HEK293 (cell line): ENCODE results near the gene DVL3.

Experiments used
- CTCF ChIP-seq: fragments of 450-650 bp; formaldehyde crosslinking; IDR thresholded peaks from 2 replicates; pipeline ENCODE4 v1.5.1; 2016; ENCODE audit warnings: missing biosample characterization, missing genetic modification characterization
- EGR2 ChIP-seq: fragments of 450-650 bp; formaldehyde crosslinking; IDR thresholded peaks from 2 replicates; pipeline ENCODE4 v1.5.1; 2016; ENCODE audit warnings: low read depth, missing biosample characterization, missing genetic modification characterization
- PRDM4 ChIP-seq: fragments of 450-650 bp; formaldehyde crosslinking; IDR thresholded peaks from 2 replicates; pipeline ENCODE4 v1.5.1; 2017; ENCODE audit warnings: missing biosample characterization, missing genetic modification characterization
- ZBTB11 ChIP-seq: fragments of 450-650 bp; formaldehyde crosslinking; conservative IDR thresholded peaks from 2 replicates; pipeline ENCODE4 v1.5.1; 2016; ENCODE audit warnings: low read depth, missing biosample characterization, missing genetic modification characterization
- ZBTB17 ChIP-seq: fragments of 450-650 bp; formaldehyde crosslinking; IDR thresholded peaks from 2 replicates; pipeline ENCODE4 v1.5.1; 2016; ENCODE audit warnings: missing biosample characterization, missing genetic modification characterization
- ZNF169 ChIP-seq: fragments of 450-650 bp; formaldehyde crosslinking; IDR thresholded peaks from 2 replicates; pipeline ENCODE4 v1.5.1; 2016; ENCODE audit warnings: missing biosample characterization, missing genetic modification characterization
- ZNF791 ChIP-seq: fragments of 450-650 bp; formaldehyde crosslinking; IDR thresholded peaks from 2 replicates; pipeline ENCODE4 v1.5.1; 2016; ENCODE audit warnings: missing biosample characterization, missing genetic modification characterization

- no peak for TF ChIP-seq ZBTB17 (tag by site-specific recombination)
- no peak for TF ChIP-seq PRDM4 (tag by site-specific recombination)
- no peak for TF ChIP-seq ZNF791 (tag by site-specific recombination)
- no peak for TF ChIP-seq ZBTB11 (tag by site-specific recombination)
- no peak for TF ChIP-seq EGR2
- no peak for TF ChIP-seq CTCF (tag by site-specific recombination)
- no peak for TF ChIP-seq ZNF169
Observed at GRCh38 chr3:184134746-184135148, 20.4 kb upstream of the DVL3 start.
